Measurements from ENCODE around the gene SLC9A5.

Gene SLC9A5

GRCh38 chr16:67298277-67298676 is 49.5 kb downstream of the SLC9A5 start:
- no peak for TF ChIP-seq CTCF (IDR thresholded peaks at IDR 0.05; ENCODE audit: insufficient read depth, low read length, missing control alignments)
- POLR2A ChIA-PET, result no interaction called here
- no peak overlapping the region for H3K4me3 ChIP-seq (ENCODE audit: low read depth, low read length)
- CTCF ChIA-PET, result interaction anchor here (0.8 to 3.4 kb wide), 3 partner anchors 9 to 183 kb away, joined by 3 to 14 read pairs (median 7); no protein-coding TSS in a partner anchor
- no peak for DNase-seq (ENCODE audit: low read depth, low spot score)

GRCh38 chr16:67299269-67299668 is 50.5 kb downstream of the SLC9A5 start:
- ChIA-PET CTCF (interaction anchor here (0.8 kb wide), 1 partner anchor 182 kb away, joined by 3 read pairs; no protein-coding TSS in a partner anchor), POLR2A (no interaction called here)
- DNase-seq (ENCODE audit: low read depth, low spot score), result no peak
- no peak overlapping the region for H3K4me3 ChIP-seq (ENCODE audit: low read depth, low read length)
- TF ChIP-seq CTCF (IDR thresholded peaks at IDR 0.05; ENCODE audit: insufficient read depth, low read length, missing control alignments), result no peak

GRCh38 chr16:67301080-67301782 is 52.5 kb downstream of the SLC9A5 start:
- TF ChIP-seq CTCF (IDR thresholded peaks at IDR 0.05; ENCODE audit: insufficient read depth, low read length, missing control alignments), result no peak
- ChIA-PET CTCF (interaction anchor here (1.2 to 1.4 kb wide), 2 partner anchors 11 to 41 kb away, joined by 3 read pairs; no protein-coding TSS in a partner anchor), POLR2A (no interaction called here)
- H3K4me3 ChIP-seq (ENCODE audit: low read depth, low read length), result no peak overlapping the region
- DNase-seq (ENCODE audit: low read depth, low spot score), result no peak

GRCh38 chr16:67302076-67302475 is 53.3 kb downstream of the SLC9A5 start:
- ChIA-PET POLR2A (no interaction called here), CTCF (interaction anchor here (1.2 to 1.4 kb wide), 2 partner anchors 10 to 42 kb away, joined by 3 read pairs; no protein-coding TSS in a partner anchor)
- no peak for DNase-seq (ENCODE audit: low read depth, low spot score)
- no peak overlapping the region for H3K4me3 ChIP-seq (ENCODE audit: low read depth, low read length)
- no peak for TF ChIP-seq CTCF (IDR thresholded peaks at IDR 0.05; ENCODE audit: insufficient read depth, low read length, missing control alignments)

- no peak for DNase-seq (ENCODE audit: low read depth, low spot score)
- no peak for TF ChIP-seq CTCF (IDR thresholded peaks at IDR 0.05; ENCODE audit: insufficient read depth, low read length, missing control alignments)
- ChIA-PET POLR2A (no interaction called here), CTCF (interaction anchor here (0.7 to 1.1 kb wide), 3 partner anchors 8 to 70 kb away, joined by 3 read pairs; no protein-coding TSS in a partner anchor)
- H3K4me3 ChIP-seq (ENCODE audit: low read depth, low read length), result no peak overlapping the region
Measured at GRCh38 chr16:67302970-67303369, 54.2 kb downstream of the SLC9A5 start.

- no peak for DNase-seq (ENCODE audit: low read depth, low spot score)
- no peak overlapping the region for H3K4me3 ChIP-seq (ENCODE audit: low read depth, low read length)
- CTCF ChIA-PET, result interaction anchor here (0.8 to 1.1 kb wide), 2 partner anchors 9 to 69 kb away, joined by 3 read pairs; no protein-coding TSS in a partner anchor
- no peak for TF ChIP-seq CTCF (IDR thresholded peaks at IDR 0.05; ENCODE audit: insufficient read depth, low read length, missing control alignments)
- POLR2A ChIA-PET, result no interaction called here
Measured at GRCh38 chr16:67304020-67304419, 55.2 kb downstream of the SLC9A5 start.

Measured in AG04449 (cell line).